ENCODE results near the gene ATG2A.

Gene ATG2A

GRCh38 chr11:64892411-64892831 is 24.6 kb downstream of the ATG2A start:
- no peak for DNase-seq (ENCODE audit: extremely low spot score)
- ChIA-PET POLR2A (interaction anchor here (0.9 kb wide), 1 partner anchor 15 kb away, joined by 3 read pairs; no protein-coding TSS in a partner anchor), CTCF (interaction anchor here (4.4 to 31.5 kb wide), 3 partner anchors 15 to 38 kb away, joined by 28 to 1137 read pairs (median 152); partner anchors contain the start of genes CDC42BPG and EHD1)
- TF ChIP-seq, protein P1, sequence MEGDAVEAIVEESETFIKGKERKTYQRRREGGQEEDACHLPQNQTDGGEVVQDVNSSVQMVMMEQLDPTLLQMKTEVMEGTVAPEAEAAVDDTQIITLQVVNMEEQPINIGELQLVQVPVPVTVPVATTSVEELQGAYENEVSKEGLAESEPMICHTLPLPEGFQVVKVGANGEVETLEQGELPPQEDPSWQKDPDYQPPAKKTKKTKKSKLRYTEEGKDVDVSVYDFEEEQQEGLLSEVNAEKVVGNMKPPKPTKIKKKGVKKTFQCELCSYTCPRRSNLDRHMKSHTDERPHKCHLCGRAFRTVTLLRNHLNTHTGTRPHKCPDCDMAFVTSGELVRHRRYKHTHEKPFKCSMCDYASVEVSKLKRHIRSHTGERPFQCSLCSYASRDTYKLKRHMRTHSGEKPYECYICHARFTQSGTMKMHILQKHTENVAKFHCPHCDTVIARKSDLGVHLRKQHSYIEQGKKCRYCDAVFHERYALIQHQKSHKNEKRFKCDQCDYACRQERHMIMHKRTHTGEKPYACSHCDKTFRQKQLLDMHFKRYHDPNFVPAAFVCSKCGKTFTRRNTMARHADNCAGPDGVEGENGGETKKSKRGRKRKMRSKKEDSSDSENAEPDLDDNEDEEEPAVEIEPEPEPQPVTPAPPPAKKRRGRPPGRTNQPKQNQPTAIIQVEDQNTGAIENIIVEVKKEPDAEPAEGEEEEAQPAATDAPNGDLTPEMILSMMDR (IDR thresholded peaks at IDR 0.05; ENCODE audit: control extremely low read depth, extremely low read depth, low read depth, missing control alignments): no peak

DNA sequence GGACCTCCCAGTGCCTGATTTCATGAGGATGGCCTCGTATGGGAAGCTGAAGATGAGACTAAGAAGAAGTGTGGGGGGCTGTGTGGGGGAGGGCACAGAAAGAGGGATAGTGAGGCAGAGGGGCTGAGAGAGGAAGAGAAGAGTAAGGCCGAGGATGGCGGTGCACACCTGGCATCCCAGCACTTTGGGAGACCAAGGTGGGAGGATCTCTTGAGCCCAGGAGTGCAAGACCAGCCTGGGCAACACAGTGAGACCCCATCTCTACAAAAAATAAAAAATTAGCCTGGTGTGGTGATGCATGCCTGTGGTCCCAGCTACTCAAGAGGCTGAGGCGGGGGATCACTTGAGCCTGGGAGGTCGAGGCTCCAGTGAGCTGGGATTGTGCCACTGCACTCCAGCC is 25.1 kb downstream of the ATG2A start:
- CTCF ChIA-PET: interaction anchor here (1.7 to 31.5 kb wide), 4 partner anchors 11 to 37 kb away, joined by 3 to 1137 read pairs (median 90); partner anchors contain the start of genes CDC42BPG and EHD1
- TF ChIP-seq, protein P1 (IDR thresholded peaks at IDR 0.05; ENCODE audit: control extremely low read depth, extremely low read depth, low read depth, missing control alignments): no peak
- POLR2A ChIA-PET: interaction anchor here (0.7 to 0.9 kb wide), 3 partner anchors 15 to 20 kb away, joined by 3 to 5 read pairs (median 4); no protein-coding TSS in a partner anchor
- no peak for DNase-seq (ENCODE audit: extremely low spot score)

DNA sequence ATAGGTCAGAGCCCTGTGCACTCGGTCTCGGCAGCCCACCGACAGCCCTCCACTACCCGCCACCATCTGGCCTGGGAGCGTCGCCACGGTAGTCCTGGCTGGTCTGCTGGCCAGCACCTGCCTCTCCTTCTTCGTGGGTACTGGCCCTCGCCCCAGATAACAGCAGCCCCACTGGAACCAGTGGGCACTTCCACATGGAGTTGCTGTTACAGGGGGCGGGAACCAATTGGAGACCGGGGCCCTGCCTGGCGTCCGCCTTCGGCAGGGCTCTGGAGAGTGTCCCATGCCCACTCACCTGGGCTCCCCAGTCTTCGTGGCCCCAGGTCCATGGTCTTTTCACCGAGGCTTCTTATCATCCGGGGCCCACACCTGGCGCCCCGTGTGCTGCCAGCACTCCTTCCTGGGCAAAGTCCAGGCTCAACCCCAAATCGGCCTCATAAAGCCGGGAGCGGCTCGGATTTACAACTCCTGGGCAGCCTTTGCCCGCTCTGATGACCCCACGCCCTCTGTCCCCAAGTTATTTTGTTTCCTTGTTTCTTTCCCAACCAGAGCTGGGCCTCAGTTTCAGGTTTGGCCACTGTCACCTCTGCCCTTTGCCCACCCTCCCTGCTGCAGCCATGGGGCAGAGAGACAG is 25.7 kb downstream of the ATG2A start:
- TF ChIP-seq, protein P1 (IDR thresholded peaks at IDR 0.05; ENCODE audit: control extremely low read depth, extremely low read depth, low read depth, missing control alignments): no peak
- ChIA-PET CTCF (interaction anchor here (1.7 to 31.5 kb wide), 4 partner anchors 11 to 37 kb away, joined by 3 to 1137 read pairs (median 90); partner anchors contain the start of genes CDC42BPG and EHD1), POLR2A (interaction anchor here (0.7 kb wide), 2 partner anchors 16 to 21 kb away, joined by 4 to 5 read pairs; no protein-coding TSS in a partner anchor)
- no peak for DNase-seq (ENCODE audit: extremely low spot score)

DNA sequence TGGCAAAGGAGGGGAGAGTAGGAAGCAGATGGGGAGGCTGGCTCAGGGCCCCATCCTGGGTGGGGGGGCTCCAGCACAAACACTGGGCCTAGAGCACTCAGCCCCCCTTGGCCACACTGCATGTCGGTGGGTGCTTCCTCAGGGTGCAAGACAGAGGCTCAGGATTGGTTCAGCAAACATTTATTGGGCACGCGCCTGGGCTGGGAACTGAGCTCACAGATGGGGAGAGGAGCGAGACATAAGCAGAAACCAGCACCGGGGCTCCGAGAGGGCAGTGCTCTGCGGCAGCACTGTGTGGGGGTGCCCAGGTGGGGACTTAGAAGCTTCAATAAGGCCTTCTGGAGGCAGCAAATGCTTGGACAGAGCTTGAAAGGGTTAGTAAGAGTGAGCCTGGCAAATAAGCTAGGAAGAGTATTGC is 26.5 kb downstream of the ATG2A start:
- POLR2A ChIA-PET: interaction anchor here (0.7 to 1.2 kb wide), 2 partner anchors 12 to 13 kb away, joined by 3 to 4 read pairs; partner anchors contain the start of gene EHD1
- CTCF ChIA-PET: interaction anchor here (1.2 to 31.5 kb wide), 4 partner anchors 12 to 103 kb away, joined by 3 to 1137 read pairs (median 78); partner anchors contain the start of genes CDC42BPG and EHD1
- TF ChIP-seq, protein P1 (IDR thresholded peaks at IDR 0.05; ENCODE audit: control extremely low read depth, extremely low read depth, low read depth, missing control alignments): no peak
- DNase-seq (ENCODE audit: extremely low spot score): no peak

DNA sequence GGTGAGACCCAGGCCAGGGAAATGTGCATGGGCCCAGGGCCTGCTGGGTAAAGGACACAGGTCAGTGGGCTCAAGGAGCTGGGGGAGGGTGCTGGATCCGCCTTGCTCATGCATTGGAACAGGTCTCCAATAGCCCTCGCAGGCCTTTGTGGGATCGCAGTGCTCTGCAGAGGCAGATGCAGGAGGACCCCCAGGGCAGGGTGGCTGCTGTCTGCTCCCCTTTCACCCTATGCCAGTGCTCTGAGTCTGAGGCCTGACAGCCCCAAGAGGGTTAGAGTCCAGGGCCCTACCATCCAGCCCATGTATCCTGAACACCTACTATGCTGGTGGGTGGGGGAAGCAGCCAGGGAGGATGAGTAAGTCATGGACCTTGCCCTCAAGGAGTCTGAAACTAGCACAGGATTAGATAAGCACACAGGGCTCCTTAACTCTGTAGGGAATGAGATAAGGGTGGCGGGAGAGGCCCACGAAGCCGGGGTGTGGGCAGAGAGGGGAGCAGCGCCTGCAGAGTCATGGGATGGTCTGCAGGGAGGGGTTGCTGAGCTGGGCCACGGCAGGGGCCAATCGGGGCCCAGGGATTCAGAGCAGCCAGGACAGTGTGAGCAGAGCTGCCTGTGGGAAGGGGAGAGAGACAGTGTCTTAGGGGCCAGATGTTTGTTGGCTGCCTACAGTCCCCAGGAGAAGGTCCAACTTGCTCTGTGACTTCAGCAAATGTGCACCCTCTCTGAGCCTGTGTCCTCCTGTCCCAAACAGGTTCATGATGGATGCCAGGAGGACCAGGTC is 28.1 kb downstream of the ATG2A start:
- POLR2A ChIA-PET: no interaction called here
- no peak for DNase-seq (ENCODE audit: extremely low spot score)
- TF ChIP-seq, protein P1 (IDR thresholded peaks at IDR 0.05; ENCODE audit: control extremely low read depth, extremely low read depth, low read depth, missing control alignments): no peak
- CTCF ChIA-PET: interaction anchor here (0.9 to 31.5 kb wide), 8 partner anchors 8 to 224 kb away, joined by 3 to 1137 read pairs (median 4); partner anchors contain the start of genes ARL2, CDC42BPG and EHD1

GRCh38 chr11:64888406-64888728 is 28.6 kb downstream of the ATG2A start:
- CTCF ChIA-PET: interaction anchor here (0.6 to 31.5 kb wide), 20 partner anchors 9 to 229 kb away, joined by 3 to 1137 read pairs (median 4); partner anchors contain the start of genes ARL2, CDC42BPG, EHD1 and ZNHIT2
- no peak for DNase-seq (ENCODE audit: extremely low spot score)
- TF ChIP-seq, protein P1 (IDR thresholded peaks at IDR 0.05; ENCODE audit: control extremely low read depth, extremely low read depth, low read depth, missing control alignments): no peak
- POLR2A ChIA-PET: interaction anchor here (1.2 kb wide), 1 partner anchor 11 kb away, joined by 17 read pairs; the partner anchor contains the start of gene EHD1

Data from GM10248 (cell line).